Measurements from ENCODE around the gene TNFRSF1B.

The TNFRSF1B gene

DNA sequence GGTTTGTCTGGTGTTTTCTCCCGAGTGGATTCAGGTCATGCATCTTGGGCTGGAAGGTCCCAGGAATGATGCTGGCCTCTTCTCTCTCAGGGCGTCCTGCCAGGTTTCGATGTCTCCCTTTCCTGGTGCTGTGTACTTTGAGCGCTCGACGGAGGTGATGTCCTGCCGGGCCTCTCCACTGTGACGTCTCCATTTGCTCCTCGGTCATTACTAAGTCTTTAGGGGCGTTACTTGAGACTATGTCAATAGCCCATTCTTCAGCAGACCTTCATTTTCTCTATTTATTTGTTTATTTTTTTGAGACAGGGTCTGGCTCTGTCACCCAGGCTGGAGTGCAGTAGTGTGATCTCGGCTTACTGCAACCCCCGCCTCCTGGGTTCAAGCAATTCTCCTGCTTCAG, 37.2 kb upstream of the TNFRSF1B start:
- Histone ChIP-seq H3K27ac (no peak overlapping the region), H3K4me3 (ENCODE audit: low read depth, low read length) (no peak overlapping the region), H3K36me3 (ENCODE audit: control insufficient read depth, insufficient read depth, low read length) (no peaks in the 10 kb centered on the region), H3K9me3 (ENCODE audit: control insufficient read depth, low read length) (no peaks in the 10 kb centered on the region), H2AFZ (no peak overlapping the region), H3K4me1 (no peaks in the 10 kb centered on the region), H3K27me3 (ENCODE audit: control insufficient read depth, insufficient read depth, low read length) (no peaks in the 10 kb centered on the region), H3K79me2 (no peaks in the 10 kb centered on the region), H3K9ac (no peak overlapping the region), H3K4me2 (ENCODE audit: low read length) (no peak overlapping the region)
- TF ChIP-seq, protein P1, sequence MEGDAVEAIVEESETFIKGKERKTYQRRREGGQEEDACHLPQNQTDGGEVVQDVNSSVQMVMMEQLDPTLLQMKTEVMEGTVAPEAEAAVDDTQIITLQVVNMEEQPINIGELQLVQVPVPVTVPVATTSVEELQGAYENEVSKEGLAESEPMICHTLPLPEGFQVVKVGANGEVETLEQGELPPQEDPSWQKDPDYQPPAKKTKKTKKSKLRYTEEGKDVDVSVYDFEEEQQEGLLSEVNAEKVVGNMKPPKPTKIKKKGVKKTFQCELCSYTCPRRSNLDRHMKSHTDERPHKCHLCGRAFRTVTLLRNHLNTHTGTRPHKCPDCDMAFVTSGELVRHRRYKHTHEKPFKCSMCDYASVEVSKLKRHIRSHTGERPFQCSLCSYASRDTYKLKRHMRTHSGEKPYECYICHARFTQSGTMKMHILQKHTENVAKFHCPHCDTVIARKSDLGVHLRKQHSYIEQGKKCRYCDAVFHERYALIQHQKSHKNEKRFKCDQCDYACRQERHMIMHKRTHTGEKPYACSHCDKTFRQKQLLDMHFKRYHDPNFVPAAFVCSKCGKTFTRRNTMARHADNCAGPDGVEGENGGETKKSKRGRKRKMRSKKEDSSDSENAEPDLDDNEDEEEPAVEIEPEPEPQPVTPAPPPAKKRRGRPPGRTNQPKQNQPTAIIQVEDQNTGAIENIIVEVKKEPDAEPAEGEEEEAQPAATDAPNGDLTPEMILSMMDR (IDR thresholded peaks at IDR 0.05): no peak

DNA sequence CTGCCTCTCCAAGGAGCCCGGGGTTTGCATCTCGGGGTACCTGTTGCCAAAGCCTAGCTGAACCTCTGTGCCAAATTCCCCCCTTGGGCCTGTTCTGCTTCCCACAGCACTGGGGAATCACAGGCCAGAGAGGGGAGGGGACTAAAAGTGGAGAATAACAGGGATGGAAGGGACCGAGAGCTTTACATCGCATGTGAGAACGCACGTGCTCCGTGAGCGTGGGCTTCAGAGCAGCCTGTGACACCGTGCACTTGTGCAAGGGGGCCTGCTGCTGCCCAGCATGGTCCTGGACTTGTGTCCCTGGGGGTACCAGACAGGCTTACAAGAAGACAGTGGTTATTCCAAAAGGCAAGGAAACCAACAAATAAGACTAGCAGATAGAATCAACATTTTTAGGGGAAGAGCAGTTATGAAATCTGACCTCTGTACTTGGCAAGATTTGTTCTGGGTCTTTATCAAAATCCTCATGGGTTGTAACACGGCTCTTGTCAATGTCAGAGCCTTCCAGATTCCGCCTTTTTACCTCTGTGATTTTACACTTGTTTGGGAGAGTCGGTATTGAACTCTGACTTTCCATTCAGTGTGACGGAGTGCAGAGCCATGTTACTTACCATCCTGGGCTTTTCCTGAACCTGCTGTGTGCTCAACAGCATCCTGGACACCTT, 36.2 kb upstream of the TNFRSF1B start:
- Histone ChIP-seq H3K9ac (no peak overlapping the region), H3K4me3 (ENCODE audit: low read depth, low read length) (no peak overlapping the region), H3K36me3 (ENCODE audit: control insufficient read depth, insufficient read depth, low read length) (no peaks in the 10 kb centered on the region), H3K79me2 (no peaks in the 10 kb centered on the region), H2AFZ (no peak overlapping the region), H3K4me1 (no peaks in the 10 kb centered on the region), H3K9me3 (ENCODE audit: control insufficient read depth, low read length) (no peaks in the 10 kb centered on the region), H3K27ac (no peak overlapping the region), H3K27me3 (ENCODE audit: control insufficient read depth, insufficient read depth, low read length) (no peaks in the 10 kb centered on the region), H3K4me2 (ENCODE audit: low read length) (no peak overlapping the region)
- TF ChIP-seq, protein P1 (IDR thresholded peaks at IDR 0.05): no peak

DNA sequence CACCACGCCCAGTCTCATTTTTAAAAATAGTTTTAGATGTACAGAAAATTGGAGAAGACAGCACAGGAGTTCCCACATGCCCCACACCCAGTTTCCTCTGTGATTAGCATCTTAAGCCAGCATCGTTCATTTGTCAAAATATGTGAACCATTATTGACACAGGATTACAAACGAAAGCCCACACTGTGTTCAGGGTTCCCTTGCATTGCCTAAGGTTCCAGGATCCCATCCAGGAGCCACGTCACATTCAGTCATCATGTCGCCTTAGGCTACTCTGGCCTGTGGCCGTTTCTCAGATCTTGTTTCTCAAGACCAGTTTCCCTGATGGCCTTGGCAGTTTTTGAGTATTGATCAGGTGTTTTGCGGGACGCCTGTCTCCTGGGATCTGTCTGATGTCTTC, 34.7 kb upstream of the TNFRSF1B start:
- no peaks in the 10 kb centered on the region for H3K9me3 ChIP-seq (ENCODE audit: control insufficient read depth, low read length)
- H3K79me2 ChIP-seq: no peaks in the 10 kb centered on the region
- H3K4me3 ChIP-seq (ENCODE audit: low read depth, low read length): no peak overlapping the region
- H2AFZ ChIP-seq: no peak overlapping the region
- no peak overlapping the region for H3K27ac ChIP-seq
- no peaks in the 10 kb centered on the region for H3K27me3 ChIP-seq (ENCODE audit: control insufficient read depth, insufficient read depth, low read length)
- no peak overlapping the region for H3K9ac ChIP-seq
- H3K4me1 ChIP-seq: no peaks in the 10 kb centered on the region
- TF ChIP-seq, protein P1 (IDR thresholded peaks at IDR 0.05): no peak
- no peak overlapping the region for H3K4me2 ChIP-seq (ENCODE audit: low read length)
- no peaks in the 10 kb centered on the region for H3K36me3 ChIP-seq (ENCODE audit: control insufficient read depth, insufficient read depth, low read length)

DNA sequence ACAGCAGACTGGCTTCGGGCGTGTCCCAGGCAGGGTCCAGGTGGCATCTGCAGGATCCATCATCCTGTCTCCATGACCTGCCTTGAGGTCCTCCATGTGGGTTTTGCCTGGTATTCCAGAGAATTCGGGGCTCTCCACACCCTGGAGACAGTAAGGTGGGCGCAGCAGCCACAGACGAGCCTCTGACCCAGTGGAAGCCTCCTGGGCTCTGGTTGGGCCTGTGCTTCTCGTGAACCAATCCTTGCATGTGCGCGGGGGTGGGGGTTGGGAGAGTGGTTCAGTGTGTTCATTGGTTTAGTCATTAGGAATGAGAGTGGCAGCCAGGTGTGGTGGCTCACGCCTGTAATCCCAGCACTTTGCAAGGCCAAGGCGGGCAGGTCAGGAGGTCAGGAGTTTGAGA, 32.1 kb upstream of the TNFRSF1B start:
- H3K4me3 ChIP-seq (ENCODE audit: low read depth, low read length): no peak overlapping the region
- H3K9me3 ChIP-seq (ENCODE audit: control insufficient read depth, low read length): no peaks in the 10 kb centered on the region
- H3K27me3 ChIP-seq (ENCODE audit: control insufficient read depth, insufficient read depth, low read length): no peaks in the 10 kb centered on the region
- H3K27ac ChIP-seq: no peak overlapping the region
- no peaks in the 10 kb centered on the region for H3K36me3 ChIP-seq (ENCODE audit: control insufficient read depth, insufficient read depth, low read length)
- no peak overlapping the region for H3K9ac ChIP-seq
- TF ChIP-seq, protein P1 (IDR thresholded peaks at IDR 0.05): no peak
- no peak overlapping the region for H2AFZ ChIP-seq
- no peak overlapping the region for H3K4me2 ChIP-seq (ENCODE audit: low read length)
- H3K4me1 ChIP-seq: no peaks in the 10 kb centered on the region
- no peaks in the 10 kb centered on the region for H3K79me2 ChIP-seq

DNA sequence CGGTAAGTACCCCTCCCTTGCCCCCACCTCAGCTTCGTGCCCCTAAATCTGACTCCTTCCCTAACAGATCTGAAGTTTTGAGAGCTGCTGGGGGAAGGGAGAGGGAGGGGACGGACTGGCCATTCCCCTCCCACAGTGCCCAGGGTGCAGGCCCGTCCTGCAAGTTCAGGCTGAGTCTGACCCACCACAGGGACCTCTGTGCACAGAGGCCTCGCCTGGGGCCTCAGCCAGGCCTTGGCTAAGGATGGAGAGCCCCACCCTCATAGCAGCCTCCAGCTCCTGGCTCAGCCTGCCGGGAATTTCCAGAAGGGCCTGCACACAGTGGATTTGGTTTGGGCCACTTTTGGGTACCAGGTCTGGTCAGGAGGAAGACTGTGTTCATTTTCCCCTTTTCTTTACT, 31.2 kb upstream of the TNFRSF1B start:
- Histone ChIP-seq H2AFZ (no peak overlapping the region), H3K4me1 (no peaks in the 10 kb centered on the region), H3K9ac (no peak overlapping the region), H3K36me3 (ENCODE audit: control insufficient read depth, insufficient read depth, low read length) (no peaks in the 10 kb centered on the region), H3K9me3 (ENCODE audit: control insufficient read depth, low read length) (no peaks in the 10 kb centered on the region), H3K79me2 (no peaks in the 10 kb centered on the region), H3K27me3 (ENCODE audit: control insufficient read depth, insufficient read depth, low read length) (no peaks in the 10 kb centered on the region), H3K4me3 (ENCODE audit: low read depth, low read length) (no peak overlapping the region), H3K27ac (no peak overlapping the region), H3K4me2 (ENCODE audit: low read length) (no peak overlapping the region)
- TF ChIP-seq, protein P1 (IDR thresholded peaks at IDR 0.05): no peak

Measured in parathyroid adenoma (tissue), 2 donors.